Measurements from ENCODE around the gene RFXAP.

DNA sequence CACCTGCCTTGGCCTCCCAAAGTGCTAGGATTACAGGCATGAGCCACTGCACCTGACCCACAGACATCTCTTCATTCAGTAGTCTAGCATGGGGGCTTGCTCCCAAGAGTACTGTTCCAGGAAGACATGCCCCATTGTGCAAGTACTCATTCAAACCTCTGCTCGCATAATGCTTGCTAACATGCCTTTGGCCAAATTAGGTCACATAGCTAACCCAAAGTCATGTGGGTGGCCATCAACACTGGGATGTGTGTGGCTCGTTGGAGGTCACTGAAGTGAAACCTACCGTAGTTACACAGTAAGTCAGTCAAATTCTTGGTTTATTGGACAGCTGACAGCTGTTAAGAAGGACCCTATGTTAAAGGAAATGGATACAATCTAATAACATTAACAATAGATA lies 20.3 kb downstream of the RFXAP start:
- TF ChIP-seq CTCF (IDR thresholded peaks at IDR 0.05; ENCODE audit: extremely low read depth in 1 of 2, insufficient read depth in 1 of 2, low read depth in 1 of 2, low read length in 2 of 2): no peak
- no peak for TF ChIP-seq POLR2A (IDR thresholded peaks at IDR 0.05; ENCODE audit: low read depth, low read length)
